Astrocyte (in vitro differentiated cells and primary cell): ENCODE measurements around the gene IP6K3.

ENCODE experiments used
- EZH2 ChIP-seq: IDR thresholded peaks from 2 replicates; pipeline ENCODE4 v1.6.1; 2012; ENCODE audit warnings: mild to moderate bottlenecking, low read length, inconsistent platforms; ENCODE audit not compliant: insufficient read depth
- TF ChIP-seq, protein P1 (sequence below): IDR thresholded peaks from 2 replicates; pipeline ENCODE4 v1.5.1; 2011; ENCODE audit warnings: low read depth, mild to moderate bottlenecking, inconsistent platforms, low read length, moderate library complexity; ENCODE audit not compliant: insufficient read depth

DNA sequence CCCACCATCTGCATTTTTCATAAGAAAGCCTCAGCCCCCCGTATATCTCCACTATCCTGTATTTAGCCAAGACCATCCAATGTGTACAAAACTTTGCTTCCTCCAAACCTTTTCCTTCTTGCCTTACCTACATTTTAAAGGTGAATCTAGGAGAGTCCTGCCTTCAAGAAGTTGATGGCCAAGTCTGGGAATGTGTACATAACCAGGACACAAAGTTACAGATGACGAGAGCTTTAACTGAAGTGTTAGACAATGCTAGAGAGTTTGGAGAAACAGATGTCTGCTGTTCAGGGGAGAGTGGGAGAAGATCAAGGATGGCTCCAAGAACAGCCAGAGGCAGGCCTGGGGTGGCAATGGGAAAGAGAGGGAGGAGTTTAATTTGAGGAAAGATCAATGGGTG is 32.9 kb downstream of the IP6K3 start:
- TF ChIP-seq, protein P1, sequence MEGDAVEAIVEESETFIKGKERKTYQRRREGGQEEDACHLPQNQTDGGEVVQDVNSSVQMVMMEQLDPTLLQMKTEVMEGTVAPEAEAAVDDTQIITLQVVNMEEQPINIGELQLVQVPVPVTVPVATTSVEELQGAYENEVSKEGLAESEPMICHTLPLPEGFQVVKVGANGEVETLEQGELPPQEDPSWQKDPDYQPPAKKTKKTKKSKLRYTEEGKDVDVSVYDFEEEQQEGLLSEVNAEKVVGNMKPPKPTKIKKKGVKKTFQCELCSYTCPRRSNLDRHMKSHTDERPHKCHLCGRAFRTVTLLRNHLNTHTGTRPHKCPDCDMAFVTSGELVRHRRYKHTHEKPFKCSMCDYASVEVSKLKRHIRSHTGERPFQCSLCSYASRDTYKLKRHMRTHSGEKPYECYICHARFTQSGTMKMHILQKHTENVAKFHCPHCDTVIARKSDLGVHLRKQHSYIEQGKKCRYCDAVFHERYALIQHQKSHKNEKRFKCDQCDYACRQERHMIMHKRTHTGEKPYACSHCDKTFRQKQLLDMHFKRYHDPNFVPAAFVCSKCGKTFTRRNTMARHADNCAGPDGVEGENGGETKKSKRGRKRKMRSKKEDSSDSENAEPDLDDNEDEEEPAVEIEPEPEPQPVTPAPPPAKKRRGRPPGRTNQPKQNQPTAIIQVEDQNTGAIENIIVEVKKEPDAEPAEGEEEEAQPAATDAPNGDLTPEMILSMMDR: no peak
- no peak for TF ChIP-seq EZH2
